ENCODE results near the gene PLEKHG1. TPM values are rescaled to one million over a fixed set of nuclear protein-coding genes. Genes with fewer than 3 reads are reported as not detected.
A peak's percentile ranks its signal among the peaks of the same experiment; 100 is the strongest.

Gene PLEKHG1
- 10 to 100 TPM in 1 of 2 donors, 1 to 10 TPM in 1; 8.4 to 29.3 TPM for total RNA-seq

GRCh38 chr6:150599199-150600009 lies at the start of gene PLEKHG1:
TSS of gene PLEKHG1 (plus strand) at chr6:150599885. CDS start at chr6:150733682, 133,797 bp downstream.
- Histone ChIP-seq H3K36me3 (no peaks in the 10 kb centered on the region), H3K9me3 (no peaks in the 10 kb centered on the region), H3K4me1 (ENCODE audit: control insufficient read depth in 1 of 2, low read depth in 2 of 2) (peaks cover 6 to 11% of the 10 kb centered on the region in 2 donors), H3K4me3 (peak within 1 kb of the TSS; percentile 94), H3K27ac (peak within 1 kb of the TSS; percentile 49 to 65), H3K27me3 (replicated peaks; ENCODE audit: insufficient read depth) (no peaks in the 10 kb centered on the region)
- DNase-seq (ENCODE audit: low spot score) (no peak), ATAC-seq (ENCODE audit: insufficient number of reproducible peaks, low FRiP score, low read depth) (peak; percentile 48)
- TF ChIP-seq CTCF (IDR thresholded peaks at IDR 0.05) = no peak

GRCh38 chr6:150550244-150550643 lies 49.4 kb upstream of the PLEKHG1 start:
- DNase-seq (ENCODE audit: low spot score) (no peak), ATAC-seq (ENCODE audit: insufficient number of reproducible peaks, low FRiP score, low read depth) (no peak)
- Histone ChIP-seq H3K4me3 (no peak overlapping the region), H3K27ac (no peak overlapping the region), H3K36me3 (no peaks in the 10 kb centered on the region), H3K27me3 (replicated peaks; ENCODE audit: insufficient read depth) (no peaks in the 10 kb centered on the region), H3K9me3 (no peaks in the 10 kb centered on the region), H3K4me1 (ENCODE audit: control insufficient read depth in 1 of 2, low read depth in 2 of 2) (no peaks in the 10 kb centered on the region)
- TF ChIP-seq CTCF (IDR thresholded peaks at IDR 0.05) = no peak

GRCh38 chr6:150557043-150557599 lies 42.6 kb upstream of the PLEKHG1 start:
- TF ChIP-seq CTCF (IDR thresholded peaks at IDR 0.05) = no peak
- ATAC-seq (ENCODE audit: insufficient number of reproducible peaks, low FRiP score, low read depth) (no peak), DNase-seq (ENCODE audit: low spot score) (no peak)
- H3K27ac ChIP-seq = no peak overlapping the region
- no peaks in the 10 kb centered on the region for H3K27me3 ChIP-seq (replicated peaks; ENCODE audit: insufficient read depth)
- no peaks in the 10 kb centered on the region for H3K36me3 ChIP-seq
- H3K4me1 ChIP-seq (ENCODE audit: control insufficient read depth in 1 of 2, low read depth in 2 of 2) = no peaks in the 10 kb centered on the region
- H3K4me3 ChIP-seq = no peak overlapping the region
- H3K9me3 ChIP-seq = no peaks in the 10 kb centered on the region

- H3K27ac ChIP-seq = no peak overlapping the region
- H3K9me3 ChIP-seq = no peaks in the 10 kb centered on the region
- H3K4me3 ChIP-seq = no peak overlapping the region
- no peak for TF ChIP-seq CTCF (IDR thresholded peaks at IDR 0.05)
- DNase-seq (ENCODE audit: low spot score) (no peak), ATAC-seq (ENCODE audit: insufficient number of reproducible peaks, low FRiP score, low read depth) (no peak)
- H3K27me3 ChIP-seq (replicated peaks; ENCODE audit: insufficient read depth) = no peaks in the 10 kb centered on the region
- no peaks in the 10 kb centered on the region for H3K36me3 ChIP-seq
- no peaks in the 10 kb centered on the region for H3K4me1 ChIP-seq (ENCODE audit: control insufficient read depth in 1 of 2, low read depth in 2 of 2)
These were observed 39.4 kb upstream of the PLEKHG1 start for GRCh38 chr6:150560004-150560883.

DNA sequence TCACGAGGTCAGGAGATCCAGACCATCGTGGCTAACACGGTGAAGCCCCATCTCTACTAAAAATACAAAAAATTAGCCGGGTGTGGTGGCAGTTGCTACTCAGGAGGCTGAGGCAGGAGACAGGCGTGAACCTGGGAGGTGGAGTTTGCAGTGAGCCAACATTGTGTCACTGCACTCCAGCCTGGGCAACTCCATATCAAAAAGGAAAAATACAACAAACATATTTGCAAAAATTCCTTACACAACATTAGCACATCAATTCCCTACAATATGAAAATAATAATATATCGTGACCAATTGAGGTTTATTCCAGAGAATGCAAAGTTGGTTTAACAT lies 38.8 kb upstream of the PLEKHG1 start:
- Histone ChIP-seq H3K4me1 (ENCODE audit: control insufficient read depth in 1 of 2, low read depth in 2 of 2) (no peaks in the 10 kb centered on the region), H3K36me3 (no peaks in the 10 kb centered on the region), H3K9me3 (no peaks in the 10 kb centered on the region), H3K27me3 (replicated peaks; ENCODE audit: insufficient read depth) (no peaks in the 10 kb centered on the region), H3K27ac (no peak overlapping the region), H3K4me3 (no peak overlapping the region)
- DNase-seq (ENCODE audit: low spot score) = no peak
- no peak for ATAC-seq (ENCODE audit: insufficient number of reproducible peaks, low FRiP score, low read depth)
- no peak for TF ChIP-seq CTCF (IDR thresholded peaks at IDR 0.05)

Data from thoracic aorta (tissue), 2 donors.